ENCODE measurements around the gene MRGPRX1. TPM values are rescaled to one million over a fixed set of nuclear protein-coding genes. Genes with fewer than 3 reads are reported as not detected.

Gene MRGPRX1
- total RNA-seq, 2 experiments from 2014 or later, result not detected

GRCh38 chr11:18969720-18970119 lies 30.5 kb upstream of the MRGPRX1 start:
- Histone ChIP-seq H3K4me1 (ENCODE audit: insufficient read depth, low read length) (no peaks in the 10 kb centered on the region), H3K4me3 (ENCODE audit: low read length) (no peak overlapping the region), H3K27ac (ENCODE audit: low read depth in 1 of 2, low read length in 2 of 2) (no peak overlapping the region), H3K27me3 (ENCODE audit: control insufficient read depth in 1 of 2, insufficient read depth in 2 of 2, low read length in 2 of 2) (no peaks in the 10 kb centered on the region), H3K36me3 (ENCODE audit: insufficient read depth, low read length) (no peaks in the 10 kb centered on the region), H3K9me3 (ENCODE audit: control insufficient read depth in 1 of 2, insufficient read depth in 1 of 2, low read length in 2 of 2) (no peaks in the 10 kb centered on the region)
- H3K36me3 Mint-ChIP-seq (ENCODE audit: low read depth), result no peaks in the 10 kb centered on the region
- ATAC-seq (ENCODE audit: poor library complexity), result no peak
- TF ChIP-seq, protein P1, sequence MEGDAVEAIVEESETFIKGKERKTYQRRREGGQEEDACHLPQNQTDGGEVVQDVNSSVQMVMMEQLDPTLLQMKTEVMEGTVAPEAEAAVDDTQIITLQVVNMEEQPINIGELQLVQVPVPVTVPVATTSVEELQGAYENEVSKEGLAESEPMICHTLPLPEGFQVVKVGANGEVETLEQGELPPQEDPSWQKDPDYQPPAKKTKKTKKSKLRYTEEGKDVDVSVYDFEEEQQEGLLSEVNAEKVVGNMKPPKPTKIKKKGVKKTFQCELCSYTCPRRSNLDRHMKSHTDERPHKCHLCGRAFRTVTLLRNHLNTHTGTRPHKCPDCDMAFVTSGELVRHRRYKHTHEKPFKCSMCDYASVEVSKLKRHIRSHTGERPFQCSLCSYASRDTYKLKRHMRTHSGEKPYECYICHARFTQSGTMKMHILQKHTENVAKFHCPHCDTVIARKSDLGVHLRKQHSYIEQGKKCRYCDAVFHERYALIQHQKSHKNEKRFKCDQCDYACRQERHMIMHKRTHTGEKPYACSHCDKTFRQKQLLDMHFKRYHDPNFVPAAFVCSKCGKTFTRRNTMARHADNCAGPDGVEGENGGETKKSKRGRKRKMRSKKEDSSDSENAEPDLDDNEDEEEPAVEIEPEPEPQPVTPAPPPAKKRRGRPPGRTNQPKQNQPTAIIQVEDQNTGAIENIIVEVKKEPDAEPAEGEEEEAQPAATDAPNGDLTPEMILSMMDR (IDR thresholded peaks at IDR 0.05), result no peak
- H3K9me3 Mint-ChIP-seq, result no peaks in the 10 kb centered on the region
- no peak overlapping the region for H3K27ac Mint-ChIP-seq
- intact Hi-C loops (cut with DNase I, micrococcal nuclease), result no loop called here
- no peak for DNase-seq
- POLR2A ChIA-PET, result no interaction called here
- H3K27me3 Mint-ChIP-seq, result peaks cover 22% of the 10 kb centered on the region
- CTCF ChIA-PET, result no interaction called here
- H3K4me3 Mint-ChIP-seq, result no peak overlapping the region
- no peaks in the 10 kb centered on the region for H3K4me1 Mint-ChIP-seq (ENCODE audit: low read depth)

DNA sequence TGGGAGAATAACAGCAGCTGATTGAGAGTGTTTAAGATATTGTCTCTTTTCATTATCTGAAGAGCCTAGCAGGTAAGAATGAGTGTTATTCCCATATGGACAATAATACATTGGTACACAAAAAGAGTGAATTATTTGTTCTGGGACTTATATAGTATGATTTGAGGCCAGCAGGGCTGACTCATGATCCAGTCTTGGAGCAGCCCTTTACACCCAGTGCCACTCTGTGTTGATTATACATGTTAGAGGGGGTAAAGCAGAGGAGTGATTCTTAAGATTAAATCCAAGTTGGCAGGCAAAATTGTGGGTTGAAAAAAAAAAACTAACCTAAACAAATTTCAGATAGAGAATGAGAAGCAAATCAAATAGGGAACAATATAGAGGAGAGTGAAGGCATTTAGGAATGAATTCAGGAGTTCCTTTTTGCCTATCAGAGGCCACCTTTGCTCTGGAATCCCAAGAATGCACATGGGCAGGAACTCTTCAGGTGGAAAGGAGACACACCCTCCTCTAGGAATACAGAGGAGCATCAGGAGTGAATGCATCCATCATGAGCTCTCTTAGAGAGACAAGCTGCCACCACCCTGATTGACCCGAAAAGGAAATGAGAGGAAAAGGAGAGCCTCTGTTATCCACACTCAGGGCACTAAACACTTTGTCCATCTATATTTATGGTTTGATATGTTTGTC lies 19.2 kb upstream of the MRGPRX1 start:
- intact Hi-C loops (cut with DNase I, micrococcal nuclease), result no loop called here
- no peak overlapping the region for H3K4me3 ChIP-seq (ENCODE audit: low read length)
- no peaks in the 10 kb centered on the region for H3K4me1 ChIP-seq (ENCODE audit: insufficient read depth, low read length)
- Mint-ChIP-seq H3K36me3 (ENCODE audit: low read depth) (no peaks in the 10 kb centered on the region), H3K4me1 (ENCODE audit: low read depth) (no peaks in the 10 kb centered on the region), H3K9me3 (no peaks in the 10 kb centered on the region), H3K27me3 (peaks cover 6% of the 10 kb centered on the region), H3K27ac (no peak overlapping the region), H3K4me3 (no peak overlapping the region)
- H3K27me3 ChIP-seq (ENCODE audit: control insufficient read depth in 1 of 2, insufficient read depth in 2 of 2, low read length in 2 of 2), result peaks cover 0 to 4% of the 10 kb centered on the region in 2 experiments
- no peaks in the 10 kb centered on the region for H3K36me3 ChIP-seq (ENCODE audit: insufficient read depth, low read length)
- TF ChIP-seq, protein P1 (IDR thresholded peaks at IDR 0.05), result no peak
- ATAC-seq (ENCODE audit: poor library complexity) (no peak), DNase-seq (no peak)
- no peak overlapping the region for H3K27ac ChIP-seq (ENCODE audit: low read depth in 1 of 2, low read length in 2 of 2)
- H3K9me3 ChIP-seq (ENCODE audit: control insufficient read depth in 1 of 2, insufficient read depth in 1 of 2, low read length in 2 of 2), result no peaks in the 10 kb centered on the region
- ChIA-PET CTCF (no interaction called here), POLR2A (no interaction called here)

- TF ChIP-seq, protein P1 (IDR thresholded peaks at IDR 0.05), result no peak
- ChIA-PET CTCF (no interaction called here), POLR2A (no interaction called here)
- H3K4me1 ChIP-seq (ENCODE audit: insufficient read depth, low read length), result no peaks in the 10 kb centered on the region
- H3K27ac ChIP-seq (ENCODE audit: low read depth in 1 of 2, low read length in 2 of 2), result no peak overlapping the region
- peaks cover 0 to 6% of the 10 kb centered on the region in 2 experiments for H3K27me3 ChIP-seq (ENCODE audit: control insufficient read depth in 1 of 2, insufficient read depth in 2 of 2, low read length in 2 of 2)
- ATAC-seq (ENCODE audit: poor library complexity) (no peak), DNase-seq (no peak)
- H3K27ac Mint-ChIP-seq, result no peak overlapping the region
- no peaks in the 10 kb centered on the region for H3K9me3 ChIP-seq (ENCODE audit: control insufficient read depth in 1 of 2, insufficient read depth in 1 of 2, low read length in 2 of 2)
- H3K36me3 ChIP-seq (ENCODE audit: insufficient read depth, low read length), result no peaks in the 10 kb centered on the region
- peaks cover 6% of the 10 kb centered on the region for H3K27me3 Mint-ChIP-seq
- no peaks in the 10 kb centered on the region for H3K4me1 Mint-ChIP-seq (ENCODE audit: low read depth)
- H3K4me3 Mint-ChIP-seq, result no peak overlapping the region
- H3K36me3 Mint-ChIP-seq (ENCODE audit: low read depth), result no peaks in the 10 kb centered on the region
- H3K4me3 ChIP-seq (ENCODE audit: low read length), result no peak overlapping the region
- no peaks in the 10 kb centered on the region for H3K9me3 Mint-ChIP-seq
- intact Hi-C loops (cut with DNase I, micrococcal nuclease), result no loop called here
Measured at GRCh38 chr11:18956630-18957029, 17.4 kb upstream of the MRGPRX1 start.

Measured in CD4-positive, alpha-beta T cell (primary cell).